BJ (cell line): ENCODE data around the gene L1CAM. TPM values are rescaled to one million over a fixed set of nuclear protein-coding genes. Genes with fewer than 3 reads are reported as not detected.

ENCODE experiments used
- CTCF ChIA-PET: fragments of 350-600 bp; formaldehyde crosslinking; extraction: SDS; loops from one replicate; lab custom pipeline; 2021; ENCODE audit warnings: antibody characterized with exemption, inconsistent platforms; lab: Yijun Ruan, JAX
- POLR2A ChIA-PET: fragments of 300-600 bp; sonication (Branson Sonifier 250); formaldehyde crosslinking; extraction: SDS; loops from one replicate; lab custom pipeline; 2021; ENCODE audit warnings: antibody characterized with exemption; lab: Charles Lee
- DNase-seq: peaks from one replicate; pipeline ENCODE4 v3.0.0-alpha.2; 2011; ENCODE audit warnings: low read depth
- H3K27me3 ChIP-seq: 2 replicates; pipeline ENCODE4 v1.6.0; 2011; ENCODE audit warnings: low read length; ENCODE audit not compliant: control insufficient read depth, insufficient read depth
- H3K36me3 ChIP-seq: 2 replicates; pipeline ENCODE4 v1.5.1; 2011; ENCODE audit warnings: low read length; ENCODE audit not compliant: control insufficient read depth, insufficient read depth
- H3K4me3 ChIP-seq: 2 replicates; pipeline ENCODE4 v1.5.1; 2011; ENCODE audit warnings: low read depth, mild to moderate bottlenecking, control low read depth, low read length
- CTCF ChIP-seq: IDR thresholded peaks from 2 replicates; pipeline ENCODE4 v1.5.1; 2011; ENCODE audit warnings: low read depth, mild to moderate bottlenecking, control low read depth, inconsistent platforms, low read length, moderate library complexity; ENCODE audit not compliant: insufficient read depth
- polyA plus RNA-seq: library from polyadenylated mRNA; depleted of rRNA; stranded (reverse); fragments of >200 nt; gene quantifications from 2 replicates; pipeline ENCODE4 v1.2.3, GENCODE V29; 2011

Gene L1CAM
- polyA plus RNA-seq, 1 experiment, result 62.0 TPM

GRCh38 chrX:153889123-153889522 is 3.1 kb upstream of the L1CAM start:
- ChIA-PET POLR2A (no interaction called here), CTCF (no interaction called here)
- TF ChIP-seq CTCF, result no peak
- Histone ChIP-seq H3K27me3 (no peaks in the 10 kb centered on the region), H3K36me3 (no peaks in the 10 kb centered on the region), H3K4me3 (no peak overlapping the region)
- no peak for DNase-seq

GRCh38 chrX:153888344-153888743 is 2.4 kb upstream of the L1CAM start:
- ChIA-PET CTCF (no interaction called here), POLR2A (no interaction called here)
- Histone ChIP-seq H3K4me3 (no peak overlapping the region), H3K36me3 (no peaks in the 10 kb centered on the region), H3K27me3 (no peaks in the 10 kb centered on the region)
- TF ChIP-seq CTCF, result no peak
- no peak for DNase-seq

- TF ChIP-seq CTCF, result no peak
- CTCF ChIA-PET, result interaction anchor here (1.0 kb wide), 1 partner anchor 13 kb away, joined by 4 read pairs; no protein-coding TSS in a partner anchor
- POLR2A ChIA-PET, result no interaction called here
- no peaks in the 10 kb centered on the region for H3K27me3 ChIP-seq
- H3K4me3 ChIP-seq, result no peak overlapping the region
- DNase-seq, result no peak
- H3K36me3 ChIP-seq, result no peaks in the 10 kb centered on the region
These were observed 1.4 kb upstream of the L1CAM start for GRCh38 chrX:153887385-153887784.

- CTCF ChIA-PET, result interaction anchor here (1.0 kb wide), 1 partner anchor 13 kb away, joined by 4 read pairs; no protein-coding TSS in a partner anchor
- no peaks in the 10 kb centered on the region for H3K36me3 ChIP-seq
These were observed 942 bp upstream of the L1CAM start for GRCh38 chrX:153886915-153887314.

GRCh38 chrX:153885208-153885787 is 675 bp downstream of the L1CAM start:
- no peaks in the 10 kb centered on the region for H3K27me3 ChIP-seq
- TF ChIP-seq CTCF, result no peak
- POLR2A ChIA-PET, result no interaction called here

More at GRCh38 chrX:153886915-153887314, 942 bp upstream of the L1CAM start:
- H3K4me3 ChIP-seq, result no peak overlapping the region
- TF ChIP-seq CTCF, result no peak
- POLR2A ChIA-PET, result no interaction called here
- no peak for DNase-seq
- no peaks in the 10 kb centered on the region for H3K27me3 ChIP-seq

More at GRCh38 chrX:153885208-153885787, 675 bp downstream of the L1CAM start:
- Histone ChIP-seq H3K4me3 (peak overlapping the region; percentile 56), H3K36me3 (peaks cover 2% of the 10 kb centered on the region; the same call in 1 of the 2 replicates)
- no peak for DNase-seq
- CTCF ChIA-PET, result no interaction called here
